Measurements from ENCODE around the gene CCDC200. TPM values are rescaled to one million over a fixed set of nuclear protein-coding genes. Genes with fewer than 3 reads are reported as not detected.
A peak's percentile ranks its signal among the peaks of the same experiment; 100 is the strongest.
"Not testable (repeated sequence)": the region's sequence is repeated elsewhere in the genome, so short reads cannot be mapped to it uniquely, and the experiment has no call there.

The CCDC200 gene
- total RNA-seq, 1 experiment from 2014 or later, result not detected

GRCh38 chr17:43233263-43233662, 4.8 kb upstream of the CCDC200 start:
- H3K9me3 Mint-ChIP-seq (ENCODE audit: unreplicated experiment); intact Hi-C loops (cut with micrococcal nuclease); POLR2A ChIA-PET; H3K36me3 Mint-ChIP-seq (ENCODE audit: insufficient read depth, unreplicated experiment); H3K27ac Mint-ChIP-seq (ENCODE audit: low read depth, unreplicated experiment); DNase-seq (ENCODE audit: unreplicated experiment); H3K4me3 Mint-ChIP-seq (ENCODE audit: unreplicated experiment); CTCF ChIA-PET; BruUV-seq (replicated peaks); H3K27me3 Mint-ChIP-seq (ENCODE audit: insufficient read depth, unreplicated experiment); H3K4me1 Mint-ChIP-seq (ENCODE audit: insufficient read depth, unreplicated experiment): not testable (repeated sequence)

- H3K27me3 Mint-ChIP-seq (ENCODE audit: insufficient read depth, unreplicated experiment); H3K4me3 Mint-ChIP-seq (ENCODE audit: unreplicated experiment); CTCF ChIA-PET; H3K9me3 Mint-ChIP-seq (ENCODE audit: unreplicated experiment); DNase-seq (ENCODE audit: unreplicated experiment); intact Hi-C loops (cut with micrococcal nuclease); H3K36me3 Mint-ChIP-seq (ENCODE audit: insufficient read depth, unreplicated experiment); POLR2A ChIA-PET; H3K27ac Mint-ChIP-seq (ENCODE audit: low read depth, unreplicated experiment); H3K4me1 Mint-ChIP-seq (ENCODE audit: insufficient read depth, unreplicated experiment): not testable (repeated sequence)
- TSS peak; percentile 59 for BruUV-seq (replicated peaks)
Measured at GRCh38 chr17:43232021-43232699, 3.7 kb upstream of the CCDC200 start.

DNA sequence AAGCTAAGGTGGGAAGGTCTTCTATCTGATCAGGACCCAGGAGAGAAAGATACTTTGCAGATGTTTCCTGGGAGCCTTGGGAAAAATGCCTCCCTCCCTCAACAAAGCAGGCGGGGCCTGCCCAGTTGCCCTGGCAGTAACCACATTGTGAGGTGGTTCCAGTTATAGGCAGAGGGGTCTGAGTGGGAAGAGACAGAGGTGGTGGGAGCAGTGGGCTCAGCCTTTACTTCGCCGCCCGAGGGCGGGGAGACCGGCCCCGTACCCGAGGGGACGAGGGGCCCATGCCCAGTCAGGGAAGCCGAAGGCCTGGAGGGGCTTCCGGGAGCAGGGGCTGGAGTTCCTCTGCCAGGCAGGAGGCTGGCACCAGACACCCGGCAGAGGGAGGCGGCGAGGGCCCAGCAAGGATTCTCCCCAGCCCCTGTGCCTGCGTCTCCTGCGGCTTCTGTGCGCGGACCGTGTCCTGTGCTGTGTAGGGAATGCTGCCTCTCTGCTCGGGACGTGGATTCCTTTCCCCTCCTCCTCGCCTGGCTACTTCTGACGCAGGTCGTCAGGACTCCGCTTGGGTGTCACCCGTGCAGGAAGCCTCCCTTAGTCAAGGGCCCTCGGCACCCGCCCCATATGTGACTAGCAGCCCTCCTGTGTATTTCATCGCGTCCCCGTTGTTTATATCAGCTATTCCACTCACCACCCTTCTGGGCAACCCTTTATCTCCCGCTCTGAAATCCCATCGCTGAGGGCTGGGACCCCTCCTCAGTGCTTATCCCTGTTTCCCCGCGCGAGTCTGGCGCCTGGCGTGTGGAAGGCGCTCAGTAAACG, 3.0 kb upstream of the CCDC200 start:
- H3K27ac Mint-ChIP-seq (ENCODE audit: low read depth, unreplicated experiment); POLR2A ChIA-PET; H3K27me3 Mint-ChIP-seq (ENCODE audit: insufficient read depth, unreplicated experiment); BruUV-seq (replicated peaks); H3K4me3 Mint-ChIP-seq (ENCODE audit: unreplicated experiment); DNase-seq (ENCODE audit: unreplicated experiment); H3K9me3 Mint-ChIP-seq (ENCODE audit: unreplicated experiment); H3K4me1 Mint-ChIP-seq (ENCODE audit: insufficient read depth, unreplicated experiment); H3K36me3 Mint-ChIP-seq (ENCODE audit: insufficient read depth, unreplicated experiment); CTCF ChIA-PET; intact Hi-C loops (cut with micrococcal nuclease): not testable (repeated sequence)

DNA sequence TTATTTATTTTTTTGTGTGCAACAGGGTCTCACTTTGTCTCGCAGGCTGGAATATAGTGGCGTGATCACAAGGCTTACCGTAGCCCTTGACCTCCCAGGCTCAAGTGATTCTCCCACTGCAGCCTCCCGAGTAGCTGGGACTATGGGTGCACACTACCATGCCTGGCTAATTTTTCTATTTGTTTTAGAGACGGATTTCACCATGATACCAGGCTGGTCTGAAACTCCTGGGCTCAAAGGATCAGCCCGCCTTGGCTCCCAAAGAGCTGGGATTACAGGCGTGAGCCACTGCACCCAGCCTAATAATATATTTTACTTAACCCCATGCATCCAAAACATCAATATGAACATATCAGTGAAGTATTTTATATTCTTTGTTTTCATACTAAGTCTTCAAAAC, 2.0 kb downstream of the CCDC200 start:
- H3K4me1 Mint-ChIP-seq (ENCODE audit: insufficient read depth, unreplicated experiment), result no peaks in the 10 kb centered on the region
- ChIA-PET CTCF (no interaction called here), POLR2A (interaction anchor here (1.1 kb wide), 1 partner anchor 89 kb away, joined by 3 read pairs; no protein-coding TSS in a partner anchor)
- H3K9me3 Mint-ChIP-seq (ENCODE audit: unreplicated experiment), result no peaks in the 10 kb centered on the region
- TF ChIP-seq, protein P1, sequence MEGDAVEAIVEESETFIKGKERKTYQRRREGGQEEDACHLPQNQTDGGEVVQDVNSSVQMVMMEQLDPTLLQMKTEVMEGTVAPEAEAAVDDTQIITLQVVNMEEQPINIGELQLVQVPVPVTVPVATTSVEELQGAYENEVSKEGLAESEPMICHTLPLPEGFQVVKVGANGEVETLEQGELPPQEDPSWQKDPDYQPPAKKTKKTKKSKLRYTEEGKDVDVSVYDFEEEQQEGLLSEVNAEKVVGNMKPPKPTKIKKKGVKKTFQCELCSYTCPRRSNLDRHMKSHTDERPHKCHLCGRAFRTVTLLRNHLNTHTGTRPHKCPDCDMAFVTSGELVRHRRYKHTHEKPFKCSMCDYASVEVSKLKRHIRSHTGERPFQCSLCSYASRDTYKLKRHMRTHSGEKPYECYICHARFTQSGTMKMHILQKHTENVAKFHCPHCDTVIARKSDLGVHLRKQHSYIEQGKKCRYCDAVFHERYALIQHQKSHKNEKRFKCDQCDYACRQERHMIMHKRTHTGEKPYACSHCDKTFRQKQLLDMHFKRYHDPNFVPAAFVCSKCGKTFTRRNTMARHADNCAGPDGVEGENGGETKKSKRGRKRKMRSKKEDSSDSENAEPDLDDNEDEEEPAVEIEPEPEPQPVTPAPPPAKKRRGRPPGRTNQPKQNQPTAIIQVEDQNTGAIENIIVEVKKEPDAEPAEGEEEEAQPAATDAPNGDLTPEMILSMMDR (IDR thresholded peaks at IDR 0.05; ENCODE audit: unreplicated experiment), result no peak
- intact Hi-C loops (cut with micrococcal nuclease), result no loop called here
- no TSS peak for BruUV-seq (replicated peaks)
- no peak overlapping the region for H3K27ac Mint-ChIP-seq (ENCODE audit: low read depth, unreplicated experiment)
- no peak for DNase-seq (ENCODE audit: unreplicated experiment)
- peaks cover 12% of the 10 kb centered on the region for H3K36me3 Mint-ChIP-seq (ENCODE audit: insufficient read depth, unreplicated experiment)
- no peaks in the 10 kb centered on the region for H3K27me3 Mint-ChIP-seq (ENCODE audit: insufficient read depth, unreplicated experiment)
- H3K4me3 Mint-ChIP-seq (ENCODE audit: unreplicated experiment), result no peak overlapping the region

- ChIA-PET POLR2A (no interaction called here), CTCF (no interaction called here)
- TF ChIP-seq, protein P1 (IDR thresholded peaks at IDR 0.05; ENCODE audit: unreplicated experiment), result no peak
- Mint-ChIP-seq H3K27ac (ENCODE audit: low read depth, unreplicated experiment) (no peak overlapping the region), H3K4me3 (ENCODE audit: unreplicated experiment) (no peak overlapping the region), H3K9me3 (ENCODE audit: unreplicated experiment) (no peaks in the 10 kb centered on the region), H3K27me3 (ENCODE audit: insufficient read depth, unreplicated experiment) (no peaks in the 10 kb centered on the region), H3K4me1 (ENCODE audit: insufficient read depth, unreplicated experiment) (no peaks in the 10 kb centered on the region), H3K36me3 (ENCODE audit: insufficient read depth, unreplicated experiment) (peaks cover 15% of the 10 kb centered on the region)
- intact Hi-C loops (cut with micrococcal nuclease), result no loop called here
- DNase-seq (ENCODE audit: unreplicated experiment), result no peak
- no TSS peak for BruUV-seq (replicated peaks)
Measured at GRCh38 chr17:43224146-43224705, 4.2 kb downstream of the CCDC200 start.
